GM23248 (cell line): ENCODE data around the gene OSBPL5.

ENCODE experiments used
- EZH2 ChIP-seq: fragments of 200-600 bp; sonication (generic); IDR thresholded peaks from 2 replicates; pipeline ENCODE4 v1.6.1; 2018; ENCODE audit warnings: antibody characterized with exemption, mild to moderate bottlenecking; ENCODE audit not compliant: insufficient read depth, poor library complexity, severe bottlenecking
- EZH2phosphoT487 ChIP-seq: fragments of 200-600 bp; sonication (generic); IDR thresholded peaks from 2 replicates; pipeline ENCODE4 v1.6.1; 2018; ENCODE audit warnings: antibody characterized with exemption, moderate library complexity, mild to moderate bottlenecking, low read depth; ENCODE audit not compliant: insufficient read depth

DNA sequence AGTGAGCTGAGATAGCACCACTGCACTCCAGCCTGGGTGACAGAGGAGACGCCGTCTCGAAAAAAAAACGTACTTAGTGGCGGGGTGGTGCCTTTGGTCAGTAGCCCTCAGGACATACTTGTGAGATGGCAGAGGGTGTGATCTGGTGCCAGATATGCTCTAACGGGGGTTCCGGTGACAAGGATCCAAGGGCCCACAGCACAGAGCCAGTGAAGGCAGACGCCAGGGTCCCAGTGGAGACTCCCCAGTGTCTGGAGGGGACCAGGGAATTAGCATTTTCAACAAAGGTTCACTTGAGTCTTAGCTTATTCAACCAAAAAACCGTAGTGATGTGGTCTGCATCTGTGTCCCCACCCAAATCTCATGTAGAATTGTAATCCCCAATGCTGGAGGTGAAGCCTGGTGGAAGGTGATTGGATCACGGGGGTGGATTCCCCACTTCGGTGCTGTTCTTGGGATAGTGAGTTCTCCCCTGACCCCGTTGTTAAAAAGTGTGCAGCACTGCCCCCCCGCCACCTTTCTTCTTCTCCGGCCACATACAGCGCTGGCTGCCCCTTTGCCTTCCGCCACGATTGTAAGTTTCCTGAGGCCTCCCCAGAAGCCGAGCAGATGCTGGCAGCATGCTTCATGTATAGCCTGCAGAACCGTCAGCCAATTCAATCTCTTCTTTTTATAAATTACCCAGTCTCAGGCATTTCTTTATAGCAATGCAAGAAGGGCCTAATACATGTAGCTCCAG is 26.6 kb upstream of the OSBPL5 start:
- TF ChIP-seq EZH2phosphoT487 (no peak), EZH2 (no peak)
